ENCODE data around the gene HNRNPU.

HNRNPU gene

GRCh38 chr1:244862699-244863490 is 1.4 kb downstream of the HNRNPU start:
- peak; percentile 97 for DNase-seq

GRCh38 chr1:244862354-244862698 is 2.0 kb downstream of the HNRNPU start:
- peak; percentile 55 for DNase-seq

- DNase-seq = no peak
Measured at GRCh38 chr1:244861683-244862082, 2.7 kb downstream of the HNRNPU start.

GRCh38 chr1:244860914-244861610 is 3.3 kb downstream of the HNRNPU start:
- peak; percentile 25 for DNase-seq

GRCh38 chr1:244860078-244860477 is 4.3 kb downstream of the HNRNPU start:
- DNase-seq = no peak

GRCh38 chr1:244858357-244858756 is 6.0 kb downstream of the HNRNPU start:
- DNase-seq = no peak

GRCh38 chr1:244857761-244858160 is 6.6 kb downstream of the HNRNPU start:
- DNase-seq = no peak

GRCh38 chr1:244854865-244855578 is 9.3 kb downstream of the HNRNPU start:
- DNase-seq = no peak

- DNase-seq = peak; percentile 27
Measured at GRCh38 chr1:244854166-244854565, 10.2 kb downstream of the HNRNPU start.

- no peak for DNase-seq
Measured at GRCh38 chr1:244852694-244853093, 11.6 kb downstream of the HNRNPU start.

- DNase-seq = no peak
Measured at GRCh38 chr1:244851546-244852231, 12.7 kb downstream of the HNRNPU start.

GRCh38 chr1:244850896-244851295 is 13.4 kb downstream of the HNRNPU start:
- no peak for DNase-seq

GRCh38 chr1:244850099-244850852 is 14.1 kb downstream of the HNRNPU start:
- no peak for DNase-seq

GRCh38 chr1:244849189-244849866 is 15.0 kb downstream of the HNRNPU start:
- DNase-seq = no peak

- no peak for DNase-seq
Measured at GRCh38 chr1:244846653-244847052, 17.7 kb downstream of the HNRNPU start.

- DNase-seq = no peak
Measured at GRCh38 chr1:244844155-244845121, 19.9 kb downstream of the HNRNPU start.

- no peak for DNase-seq
Measured at GRCh38 chr1:244843148-244843978, 21.0 kb downstream of the HNRNPU start.

GRCh38 chr1:244841273-244841927 is 22.9 kb downstream of the HNRNPU start:
- DNase-seq = no peak

- DNase-seq = no peak
Measured at GRCh38 chr1:244840219-244840794, 24.0 kb downstream of the HNRNPU start.
